PC-3 (cell line): ENCODE data around the gene GPR132. TPM values are rescaled to one million over a fixed set of nuclear protein-coding genes. Genes with fewer than 3 reads are reported as not detected.

Experiments used
- ATAC-seq: fragments of 200-7000 bp; cut with Tn5 transposase; 2 replicates; pipeline ENCODE4 v1.9.1; 2020; ENCODE audit warnings: mild to moderate bottlenecking, moderate library complexity
- BruUV-seq: library from RNA; stranded (reverse); fragments of 400-500 nt; replicated peaks from 2 replicates; lab custom pipeline; 2021; lab: Mats Ljungman, UMichigan
- CTCF ChIA-PET: fragments of 300-600 bp; sonication (Branson Sonifier 250); formaldehyde crosslinking; loops from one replicate; lab custom pipeline; 2022; ENCODE audit warnings: antibody characterized with exemption; lab: Charles Lee
- POLR2A ChIA-PET: fragments of 300-600 bp; sonication (Branson Sonifier 250); formaldehyde crosslinking; loops from one replicate; lab custom pipeline; 2022; ENCODE audit warnings: antibody characterized with exemption; ENCODE audit not compliant: unreplicated experiment; lab: Charles Lee
- DNase-seq: peaks from one replicate; pipeline ENCODE4 v3.0.0-alpha.2; 2015
- H2AFZ ChIP-seq: fragments of 300-600 bp; sonication (generic); 2 replicates; pipeline ENCODE4 v1.6.0; 2016; ENCODE audit warnings: antibody characterized with exemption, low read length
- H3F3A ChIP-seq: fragments of 300-600 bp; sonication (generic); one replicate; pipeline ENCODE4 v1.6.0; 2017; ENCODE audit warnings: antibody characterized with exemption, low read length, control low read depth, mild to moderate bottlenecking; ENCODE audit not compliant: unreplicated experiment
- H3K27ac ChIP-seq: fragments of 300-600 bp; sonication (generic); 2 replicates; pipeline ENCODE4 v1.5.1; 2016; ENCODE audit warnings: mild to moderate bottlenecking, low read length
- H3K27me3 ChIP-seq: fragments of 300-600 bp; sonication (generic); 2 replicates; pipeline ENCODE4 v1.6.1; 2016; ENCODE audit warnings: low read length, mixed read lengths
- H3K36me3 ChIP-seq: fragments of 300-600 bp; sonication (generic); 2 replicates; pipeline ENCODE4 v1.6.1; 2016; ENCODE audit warnings: low read depth, mixed run types, low read length, mixed read lengths
- H3K4me1 ChIP-seq: fragments of 300-600 bp; sonication (generic); 2 replicates; pipeline ENCODE4 v1.5.1; 2016; ENCODE audit warnings: low read length; ENCODE audit not compliant: insufficient read depth
- H3K4me2 ChIP-seq: fragments of 300-600 bp; sonication (generic); 2 replicates; pipeline ENCODE4 v1.6.0; 2016; ENCODE audit warnings: low read length
- H3K4me3 ChIP-seq: fragments of 300-600 bp; sonication (generic); 2 replicates; pipeline ENCODE4 v1.5.1; 2016; ENCODE audit warnings: mild to moderate bottlenecking, low read length, mixed read lengths
- H3K79me2 ChIP-seq: fragments of 300-600 bp; sonication (generic); 2 replicates; pipeline ENCODE4 v1.6.1; 2017; ENCODE audit warnings: low read length, mixed read lengths
- H3K9ac ChIP-seq: fragments of 300-600 bp; sonication (generic); 2 replicates; pipeline ENCODE4 v1.6.0; 2016; ENCODE audit warnings: mild to moderate bottlenecking, low read length
- H3K9me2 ChIP-seq: fragments of 300-600 bp; sonication (generic); replicated peaks from 2 replicates; pipeline ENCODE4 v1.6.1; 2016; ENCODE audit warnings: mixed run types, low read length, mixed read lengths
- H3K9me3 ChIP-seq: fragments of 300-600 bp; sonication (generic); 2 replicates; pipeline ENCODE4 v1.6.1; 2016; ENCODE audit warnings: low read length, mixed read lengths
- H4K20me1 ChIP-seq: fragments of 300-600 bp; sonication (generic); 2 replicates; pipeline ENCODE4 v1.6.1; 2016; ENCODE audit warnings: low read length, mixed read lengths
- EZH2 ChIP-seq: fragments of 300-600 bp; sonication (generic); IDR thresholded peaks from one replicate; pipeline ENCODE4 v1.6.1; 2017; ENCODE audit warnings: antibody characterized with exemption, mild to moderate bottlenecking, low read length; ENCODE audit not compliant: unreplicated experiment
- EZH2phosphoT487 ChIP-seq: fragments of 300-600 bp; sonication (generic); IDR thresholded peaks from 2 replicates; pipeline ENCODE4 v1.6.1; 2018; ENCODE audit warnings: mild to moderate bottlenecking, antibody characterized with exemption, low read length, borderline replicate concordance
- intact Hi-C: fragments of 100-400 bp; cut with micrococcal nuclease; formaldehyde crosslinking; loops from 2 replicates; pipeline ENCODE4 v1.9.0; 2023
- total RNA-seq: library from RNA; depleted of rRNA; stranded (reverse); fragments of >200 nt; gene quantifications from 2 replicates; pipeline ENCODE4 v1.2.3, GENCODE V29; 2014; rRNA removed
- TF ChIP-seq, protein P1 (sequence below): fragments of 300-600 bp; sonication (generic); conservative IDR thresholded peaks from 2 replicates; pipeline ENCODE4 v1.5.1; 2017; ENCODE audit warnings: antibody characterized with exemption, low read depth, mild to moderate bottlenecking, low read length

GPR132 gene
- total RNA-seq, 1 experiment from 2014 or later: 0.04 TPM

DNA sequence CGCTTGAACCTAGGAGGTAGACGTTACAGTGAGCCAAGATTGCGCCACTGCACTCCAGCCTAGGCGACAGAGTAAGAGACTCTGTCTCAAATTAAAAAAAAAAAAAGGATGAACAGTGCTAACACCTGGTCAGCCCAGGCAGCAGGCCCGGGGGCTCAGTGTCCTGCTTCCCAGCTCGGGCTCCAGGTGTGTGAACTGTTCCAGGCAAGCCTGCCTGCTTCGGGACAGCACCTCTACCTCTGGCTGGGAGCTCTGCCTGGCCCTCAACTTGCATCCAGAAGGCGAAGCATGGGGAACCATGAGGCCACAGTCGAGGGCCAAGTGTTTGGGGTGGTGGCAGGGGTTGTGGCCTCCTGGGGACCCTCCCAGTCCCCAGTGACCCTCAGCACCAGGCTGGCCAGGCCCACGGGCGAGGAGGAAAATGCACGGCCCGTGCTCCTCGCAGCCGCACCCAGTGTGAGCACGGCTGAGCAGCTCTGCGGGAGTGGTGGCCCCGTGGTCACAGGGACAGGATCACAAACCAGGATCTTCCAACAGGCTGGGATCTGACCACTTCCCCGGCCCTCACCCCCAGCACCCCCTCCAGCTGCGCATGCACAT lies 59.8 kb downstream of the GPR132 start:
- Histone ChIP-seq H4K20me1 (peaks cover 41% of the 10 kb centered on the region), H3K9ac (no peak overlapping the region), H3K4me2 (no peak overlapping the region), H3K27me3 (no peaks in the 10 kb centered on the region), H3K4me3 (no peak overlapping the region), H3K9me2 (no peaks in the 10 kb centered on the region), H3K4me1 (peaks cover 11% of the 10 kb centered on the region), H3K36me3 (peaks cover 22% of the 10 kb centered on the region), H3K79me2 (peaks cover 23% of the 10 kb centered on the region), H3F3A (no peaks in the 10 kb centered on the region), H3K27ac (no peak overlapping the region), H2AFZ (no peak overlapping the region), H3K9me3 (no peaks in the 10 kb centered on the region)
- ATAC-seq (peak; percentile 19), DNase-seq (no peak)
- no peak for TF ChIP-seq EZH2phosphoT487
- TF ChIP-seq, protein P1, sequence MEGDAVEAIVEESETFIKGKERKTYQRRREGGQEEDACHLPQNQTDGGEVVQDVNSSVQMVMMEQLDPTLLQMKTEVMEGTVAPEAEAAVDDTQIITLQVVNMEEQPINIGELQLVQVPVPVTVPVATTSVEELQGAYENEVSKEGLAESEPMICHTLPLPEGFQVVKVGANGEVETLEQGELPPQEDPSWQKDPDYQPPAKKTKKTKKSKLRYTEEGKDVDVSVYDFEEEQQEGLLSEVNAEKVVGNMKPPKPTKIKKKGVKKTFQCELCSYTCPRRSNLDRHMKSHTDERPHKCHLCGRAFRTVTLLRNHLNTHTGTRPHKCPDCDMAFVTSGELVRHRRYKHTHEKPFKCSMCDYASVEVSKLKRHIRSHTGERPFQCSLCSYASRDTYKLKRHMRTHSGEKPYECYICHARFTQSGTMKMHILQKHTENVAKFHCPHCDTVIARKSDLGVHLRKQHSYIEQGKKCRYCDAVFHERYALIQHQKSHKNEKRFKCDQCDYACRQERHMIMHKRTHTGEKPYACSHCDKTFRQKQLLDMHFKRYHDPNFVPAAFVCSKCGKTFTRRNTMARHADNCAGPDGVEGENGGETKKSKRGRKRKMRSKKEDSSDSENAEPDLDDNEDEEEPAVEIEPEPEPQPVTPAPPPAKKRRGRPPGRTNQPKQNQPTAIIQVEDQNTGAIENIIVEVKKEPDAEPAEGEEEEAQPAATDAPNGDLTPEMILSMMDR: no peak
- no peak for TF ChIP-seq EZH2
- ChIA-PET CTCF (no interaction called here), POLR2A (no interaction called here)
- intact Hi-C loops: no loop called here
- no TSS peak for BruUV-seq

Other genes with a start within 250 kb of the GPR132 start
- gene CEP170B, start 200.2 kb downstream of the GPR132 start, total RNA-seq: 33.2 and 53.4 TPM in 2 replicates
- 0.04 TPM in 1 of 2 replicates, not detected in the other for gene PLD4, start 140.6 kb downstream of the GPR132 start, total RNA-seq
- 25.0 and 31.1 TPM in 2 replicates for gene AHNAK2, start 87.1 kb downstream of the GPR132 start, total RNA-seq
- 19.2 and 27.5 TPM in 2 replicates for gene CLBA1, start 79.6 kb downstream of the GPR132 start, total RNA-seq
- gene CDCA4, start 44.3 kb downstream of the GPR132 start, total RNA-seq: 113 and 133 TPM in 2 replicates
- gene JAG2, start 103.3 kb upstream of the GPR132 start, total RNA-seq: 57.1 and 59.3 TPM in 2 replicates
- gene NUDT14, start 115.9 kb upstream of the GPR132 start, total RNA-seq: 50.8 and 82.1 TPM in 2 replicates
- gene BTBD6, start 183.1 kb upstream of the GPR132 start, total RNA-seq: 104 and 119 TPM in 2 replicates
- 55.8 and 86.1 TPM in 2 replicates for gene BRF1, start 235.6 kb upstream of the GPR132 start, total RNA-seq
- gene PACS2, start 249.3 kb upstream of the GPR132 start, total RNA-seq: 56.0 and 62.0 TPM in 2 replicates